ENCODE results near the gene PRUNE2.

PRUNE2 gene

DNA sequence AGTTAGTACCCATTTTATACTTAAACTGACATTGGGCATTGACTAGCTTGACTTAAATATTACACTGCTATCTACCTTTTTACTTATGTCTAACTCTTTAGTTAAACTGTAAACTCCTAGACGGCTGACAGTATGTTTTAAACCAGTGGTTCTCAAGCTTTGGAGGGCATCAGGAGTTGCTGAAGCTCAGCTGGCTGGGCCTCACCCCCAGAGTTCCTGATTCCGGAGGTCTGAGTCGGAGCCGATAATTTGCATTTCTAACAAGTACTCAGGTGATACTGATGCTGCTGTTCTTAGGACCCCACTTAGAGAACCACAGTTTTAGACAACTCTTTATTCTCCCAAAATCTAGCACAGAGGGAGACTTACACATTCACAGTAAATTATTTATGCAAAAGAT, 205.0 kb downstream of the PRUNE2 start:
- TF ChIP-seq, protein P1, sequence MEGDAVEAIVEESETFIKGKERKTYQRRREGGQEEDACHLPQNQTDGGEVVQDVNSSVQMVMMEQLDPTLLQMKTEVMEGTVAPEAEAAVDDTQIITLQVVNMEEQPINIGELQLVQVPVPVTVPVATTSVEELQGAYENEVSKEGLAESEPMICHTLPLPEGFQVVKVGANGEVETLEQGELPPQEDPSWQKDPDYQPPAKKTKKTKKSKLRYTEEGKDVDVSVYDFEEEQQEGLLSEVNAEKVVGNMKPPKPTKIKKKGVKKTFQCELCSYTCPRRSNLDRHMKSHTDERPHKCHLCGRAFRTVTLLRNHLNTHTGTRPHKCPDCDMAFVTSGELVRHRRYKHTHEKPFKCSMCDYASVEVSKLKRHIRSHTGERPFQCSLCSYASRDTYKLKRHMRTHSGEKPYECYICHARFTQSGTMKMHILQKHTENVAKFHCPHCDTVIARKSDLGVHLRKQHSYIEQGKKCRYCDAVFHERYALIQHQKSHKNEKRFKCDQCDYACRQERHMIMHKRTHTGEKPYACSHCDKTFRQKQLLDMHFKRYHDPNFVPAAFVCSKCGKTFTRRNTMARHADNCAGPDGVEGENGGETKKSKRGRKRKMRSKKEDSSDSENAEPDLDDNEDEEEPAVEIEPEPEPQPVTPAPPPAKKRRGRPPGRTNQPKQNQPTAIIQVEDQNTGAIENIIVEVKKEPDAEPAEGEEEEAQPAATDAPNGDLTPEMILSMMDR (IDR thresholded peaks at IDR 0.05; ENCODE audit: low read depth, low read length), result no peak
- DNase-seq (ENCODE audit: low read depth, low spot score), result no peak
- H3K4me3 ChIP-seq (ENCODE audit: low read depth, low read length), result no peak overlapping the region
- in situ Hi-C loops (cut with HindIII; ENCODE audit: low sequenced_read_pairs), result no loop called here

DNA sequence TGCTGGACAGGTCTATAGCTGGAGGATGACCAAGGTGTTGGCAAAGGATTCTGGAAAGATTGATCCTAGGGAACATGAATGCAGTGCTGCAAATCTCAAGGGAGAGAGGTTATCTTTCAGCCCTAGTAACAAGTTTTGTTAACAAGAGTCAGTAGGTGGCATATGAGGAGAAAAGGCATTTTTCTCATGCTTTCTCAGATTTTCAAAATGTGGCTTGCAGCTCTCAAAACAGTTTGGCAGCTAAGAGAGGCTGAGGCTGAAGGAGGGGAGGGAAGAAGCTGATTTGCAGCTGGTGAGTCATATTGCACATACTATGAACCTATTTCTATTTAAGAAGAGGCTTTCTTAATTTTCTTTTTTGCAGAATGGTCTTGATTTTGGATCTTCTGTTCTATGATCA, 205.9 kb downstream of the PRUNE2 start:
- TF ChIP-seq, protein P1 (IDR thresholded peaks at IDR 0.05; ENCODE audit: low read depth, low read length), result no peak
- no peak overlapping the region for H3K4me3 ChIP-seq (ENCODE audit: low read depth, low read length)
- in situ Hi-C loops (cut with HindIII; ENCODE audit: low sequenced_read_pairs), result no loop called here
- DNase-seq (ENCODE audit: low read depth, low spot score), result peak; percentile 84

DNA sequence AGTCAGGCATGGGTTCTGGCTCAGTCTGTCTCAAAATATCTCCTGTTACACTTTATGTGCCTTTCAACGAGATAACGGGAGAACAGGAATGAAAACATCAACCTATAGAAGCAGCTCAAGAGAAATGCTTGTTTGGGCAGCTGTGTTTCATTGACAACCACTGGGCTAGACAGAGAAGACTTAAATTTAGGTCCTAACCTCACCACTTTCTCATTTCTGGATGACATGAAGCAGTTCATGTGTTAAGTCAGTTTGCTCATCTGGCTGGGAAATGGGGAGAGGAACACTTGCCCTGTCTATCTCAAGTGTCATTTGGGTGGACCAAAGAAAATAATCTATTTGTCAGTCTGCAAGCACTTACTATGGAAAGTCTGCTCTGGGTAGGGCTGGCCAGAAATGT, 208.4 kb downstream of the PRUNE2 start:
- in situ Hi-C loops (cut with HindIII; ENCODE audit: low sequenced_read_pairs), result no loop called here
- no peak for DNase-seq (ENCODE audit: low read depth, low spot score)
- H3K4me3 ChIP-seq (ENCODE audit: low read depth, low read length), result no peak overlapping the region
- TF ChIP-seq, protein P1 (IDR thresholded peaks at IDR 0.05; ENCODE audit: low read depth, low read length), result no peak

DNA sequence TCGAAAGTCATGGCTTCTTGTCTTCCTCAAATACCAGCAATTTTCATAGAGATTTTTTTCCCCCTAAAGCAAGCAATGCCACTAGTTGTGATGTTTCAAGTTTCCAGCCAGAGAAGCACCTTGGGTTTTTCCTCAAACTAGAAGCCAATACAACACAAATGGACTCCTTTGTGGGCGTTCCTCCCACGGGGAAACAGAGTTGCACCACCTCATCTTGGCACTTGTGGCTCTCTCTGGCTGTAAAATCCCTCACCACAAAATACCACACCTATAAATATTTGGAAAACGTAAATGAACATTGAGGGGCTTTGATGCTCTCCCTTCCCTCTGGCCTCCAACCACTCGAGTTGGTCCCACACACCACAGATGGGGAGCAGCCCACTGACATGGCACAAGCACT, 208.8 kb downstream of the PRUNE2 start:
- TF ChIP-seq, protein P1 (IDR thresholded peaks at IDR 0.05; ENCODE audit: low read depth, low read length), result no peak
- in situ Hi-C loops (cut with HindIII; ENCODE audit: low sequenced_read_pairs), result no loop called here
- DNase-seq (ENCODE audit: low read depth, low spot score), result no peak
- no peak overlapping the region for H3K4me3 ChIP-seq (ENCODE audit: low read depth, low read length)

DNA sequence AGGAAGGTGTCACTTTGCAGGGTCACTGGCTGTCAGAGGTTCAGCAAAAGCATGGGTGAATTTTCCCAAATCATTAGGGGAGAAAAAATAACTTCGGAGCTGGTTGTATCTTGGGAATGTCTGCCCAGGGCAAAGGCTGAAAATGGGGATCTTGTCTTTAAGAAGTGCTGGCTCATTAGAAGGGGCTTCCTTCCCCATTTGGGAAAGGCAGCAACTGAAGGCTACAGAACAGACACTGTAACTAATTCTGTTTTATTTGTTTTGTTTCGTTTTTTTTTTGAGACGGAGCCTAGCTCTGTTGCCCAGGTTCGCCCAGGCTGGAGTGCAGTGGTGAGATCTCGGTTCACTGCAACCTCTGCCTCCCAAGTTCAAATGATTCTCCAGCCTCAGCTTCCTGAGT, 212.0 kb downstream of the PRUNE2 start:
- in situ Hi-C loops (cut with HindIII; ENCODE audit: low sequenced_read_pairs), result no loop called here
- H3K4me3 ChIP-seq (ENCODE audit: low read depth, low read length), result no peak overlapping the region
- DNase-seq (ENCODE audit: low read depth, low spot score), result no peak
- TF ChIP-seq, protein P1 (IDR thresholded peaks at IDR 0.05; ENCODE audit: low read depth, low read length), result no peak

DNA sequence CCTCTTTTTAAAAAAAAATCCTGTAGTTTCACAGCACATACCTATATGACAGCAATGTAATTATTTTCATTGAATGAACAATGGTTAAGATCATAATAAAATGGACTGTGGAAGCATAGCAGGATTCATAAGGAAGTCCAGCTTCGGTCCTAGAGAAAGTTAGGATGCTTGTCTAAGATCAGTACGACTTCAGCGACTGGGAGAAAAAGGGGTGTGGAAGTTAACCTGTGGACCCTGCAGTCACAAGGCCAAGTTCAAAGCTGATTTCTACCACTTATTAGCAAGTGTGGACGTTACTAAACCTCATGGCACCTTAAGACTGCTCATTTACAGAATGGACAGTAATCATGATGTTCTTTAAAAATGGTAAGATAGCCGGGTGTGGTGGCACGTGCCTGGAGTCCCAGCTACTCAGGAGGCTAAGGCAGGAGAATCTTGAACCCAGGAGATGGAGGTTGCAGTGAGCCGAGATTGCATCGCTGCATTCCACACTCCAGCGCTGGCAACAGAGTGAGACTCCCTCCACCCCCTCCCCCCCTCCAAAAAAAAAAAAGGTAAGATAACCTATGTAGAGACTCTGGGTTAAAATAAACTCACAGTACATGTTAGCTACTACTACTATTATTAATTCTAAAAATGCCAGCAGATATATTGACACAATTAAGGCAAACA, 213.3 kb downstream of the PRUNE2 start:
- no peak for DNase-seq (ENCODE audit: low read depth, low spot score)
- TF ChIP-seq, protein P1 (IDR thresholded peaks at IDR 0.05; ENCODE audit: low read depth, low read length), result no peak
- no peak overlapping the region for H3K4me3 ChIP-seq (ENCODE audit: low read depth, low read length)
- in situ Hi-C loops (cut with HindIII; ENCODE audit: low sequenced_read_pairs), result no loop called here
